Renal cortex interstitium (tissue), 11 donors: ENCODE results near the gene TSPAN16. TPM values are rescaled to one million over a fixed set of nuclear protein-coding genes. Genes with fewer than 3 reads are reported as not detected.
"Not testable (repeated sequence)": the region's sequence is repeated elsewhere in the genome, so short reads cannot be mapped to it uniquely, and the experiment has no call there.

Experiments used
- DNase-seq, 11 donors: peaks; one replicate each; pipeline ENCODE4 v3.0.0-alpha.2; 2013; ENCODE audit warnings: low read depth in 9 of 11, low spot score in 4 of 11; ENCODE audit errors: extremely low read depth in 1 of 11
- polyA plus RNA-seq, 3 donors: library from polyadenylated mRNA; unstranded; fragments of 120-200 nt; gene quantifications; one replicate each; pipeline ENCODE4 v1.2.1, GENCODE V29; 2013; ENCODE audit not compliant: insufficient read length in 3 of 3

TSPAN16 gene
- polyA plus RNA-seq, 3 donors = not detected

GRCh38 chr19:11335449-11336146 is 39.6 kb downstream of the TSPAN16 start:
- DNase-seq = no peak

- DNase-seq = no peak
These were observed 41.1 kb downstream of the TSPAN16 start for GRCh38 chr19:11337080-11337479.

GRCh38 chr19:11338121-11338520 is 42.2 kb downstream of the TSPAN16 start:
- DNase-seq = no peak

GRCh38 chr19:11338569-11339253 is 42.8 kb downstream of the TSPAN16 start:
- DNase-seq = no peak

- DNase-seq = peak in 9 of 11 donors; percentile 77 to 91 (median 86)
These were observed 43.5 kb downstream of the TSPAN16 start, which contains the start of gene RAB3D for GRCh38 chr19:11339254-11340098. RAB3D (minus strand) TSS chr19:11339657; CDS start chr19:11337399, 2,258 bp downstream.

GRCh38 chr19:11340099-11340467 is 44.1 kb downstream of the TSPAN16 start:
- not testable (repeated sequence) for DNase-seq

GRCh38 chr19:11342429-11342828 is 46.5 kb downstream of the TSPAN16 start:
- no peak for DNase-seq

- DNase-seq = no peak
These were observed 49.3 kb downstream of the TSPAN16 start for GRCh38 chr19:11345122-11345803.

GRCh38 chr19:11346104-11346940 is 50.4 kb downstream of the TSPAN16 start, which contains the start of the genes CCDC159 and TMEM205:
CCDC159 (plus strand) TSS chr19:11346519; CDS start chr19:11346607, 88 bp downstream.
TMEM205 (minus strand) TSS chr19:11346268; CDS start chr19:11345619, 649 bp downstream.
- peak; percentile 95 to 99 (median 98) for DNase-seq

- DNase-seq = no peak
These were observed 51.6 kb downstream of the TSPAN16 start for GRCh38 chr19:11347546-11348039.

GRCh38 chr19:11349171-11349570 is 53.2 kb downstream of the TSPAN16 start:
- no peak for DNase-seq

GRCh38 chr19:11354102-11354501 is 58.1 kb downstream of the TSPAN16 start:
- not testable (repeated sequence) for DNase-seq

- peak in 7 of 11 donors; percentile 70 to 84 (median 72) for DNase-seq
These were observed 59.5 kb downstream of the TSPAN16 start, which contains the start of gene PLPPR2 for GRCh38 chr19:11355160-11356073. PLPPR2 (plus strand) TSS chr19:11355432; CDS start chr19:11357674, 2,242 bp downstream.

GRCh38 chr19:11356074-11356397 is 60.1 kb downstream of the TSPAN16 start:
- DNase-seq = no peak

- no peak for DNase-seq
These were observed 61.0 kb downstream of the TSPAN16 start for GRCh38 chr19:11356676-11357550.

GRCh38 chr19:11359421-11359820 is 63.5 kb downstream of the TSPAN16 start:
- no peak for DNase-seq
